B cell (primary cell): Measurements from ENCODE around the gene PGK1.

Experiments used
- CTCF ChIP-seq: fragments of 200-600 bp; IDR thresholded peaks from one replicate; pipeline ENCODE4 v1.8.0; 2022; ENCODE audit warnings: antibody characterized with exemption, mild to moderate bottlenecking
- EZH2 ChIP-seq: IDR thresholded peaks from 2 replicates; pipeline ENCODE4 v1.6.1; 2012; ENCODE audit warnings: borderline replicate concordance, low read depth, mild to moderate bottlenecking, moderate library complexity, low read length; ENCODE audit not compliant: insufficient read depth, poor library complexity, severe bottlenecking

- TF ChIP-seq CTCF (no peak), EZH2 (no peak)
These were observed at the start of gene PGK1 for GRCh38 chrX:78103623-78104446.
